HEK293 (cell line): ENCODE data around the gene FUCA1.

Source experiments
- CTCF ChIA-PET: fragments of 350-600 bp; formaldehyde crosslinking; extraction: SDS; loops from one replicate; lab custom pipeline; 2021; ENCODE audit warnings: antibody characterized with exemption; lab: Yijun Ruan, JAX
- POLR2A ChIA-PET: fragments of 300-600 bp; formaldehyde crosslinking; extraction: SDS; loops from one replicate; lab custom pipeline; 2020; ENCODE audit warnings: antibody characterized with exemption, inconsistent platforms; lab: Yijun Ruan, JAX
- H3K27ac ChIP-seq: fragments of 200-500 bp; sonication (Bioruptor generic); 2 replicates; pipeline ENCODE4 v1.5.1; 2014; ENCODE audit warnings: low read depth, low read length, control low read depth, inconsistent platforms; ENCODE audit errors: extremely low read depth
- H3K36me3 ChIP-seq, 2 experiments: fragments of 200-500 bp in 1 of 2; sonication (Bioruptor generic) in 1 of 2; 1 replicate in 1 of 2; 2 replicates in 1 of 2; pipeline ENCODE4 v1.5.1; 2014 to 2017; ENCODE audit warnings: inconsistent platforms in 2 of 2, low read length in 2 of 2; ENCODE audit not compliant: control insufficient read depth in 2 of 2, insufficient read depth in 1 of 2
- H3K4me1 ChIP-seq: fragments of 200-500 bp; sonication (Bioruptor generic); 2 replicates; pipeline ENCODE4 v1.5.1; 2014; ENCODE audit warnings: mild to moderate bottlenecking, low read length, inconsistent platforms; ENCODE audit not compliant: control insufficient read depth, insufficient read depth
- H3K4me3 ChIP-seq: 2 replicates; pipeline ENCODE4 v1.5.1; 2011; ENCODE audit warnings: low read depth, mild to moderate bottlenecking, control low read depth, low read length, moderate library complexity
- H3K9me3 ChIP-seq: fragments of 200-500 bp; sonication (Bioruptor generic); 2 replicates; pipeline ENCODE4 v1.5.1; 2014; ENCODE audit warnings: low read depth, low read length, inconsistent platforms; ENCODE audit not compliant: control insufficient read depth, insufficient read depth
- BCL11A ChIP-seq: fragments of 450-650 bp; formaldehyde crosslinking; IDR thresholded peaks from 2 replicates; pipeline ENCODE4 v1.5.1; 2016; ENCODE audit warnings: low read depth, missing biosample characterization, missing genetic modification characterization
- GLIS1 ChIP-seq: fragments of 450-650 bp; formaldehyde crosslinking; IDR thresholded peaks from 2 replicates; pipeline ENCODE4 v1.5.1; 2016; ENCODE audit warnings: missing biosample characterization, missing genetic modification characterization
- HOXA7 ChIP-seq: sonication (generic); formaldehyde crosslinking; IDR thresholded peaks from 2 replicates; pipeline ENCODE4 v1.8.1; 2022; ENCODE audit warnings: missing genetic modification reagents, borderline replicate concordance
- KLF8 ChIP-seq: fragments of 450-650 bp; formaldehyde crosslinking; IDR thresholded peaks from 2 replicates; pipeline ENCODE4 v1.5.1; 2016; ENCODE audit warnings: missing biosample characterization, missing genetic modification characterization
- PBX3 ChIP-seq: sonication (generic); formaldehyde crosslinking; IDR thresholded peaks from 2 replicates; pipeline ENCODE4 v1.8.1; 2022; ENCODE audit warnings: mild to moderate bottlenecking, moderate library complexity, missing genetic modification reagents
- WT1 ChIP-seq: fragments of 450-650 bp; formaldehyde crosslinking; IDR thresholded peaks from 2 replicates; pipeline ENCODE4 v1.5.1; 2016; ENCODE audit warnings: missing biosample characterization, missing genetic modification characterization
- YY1 ChIP-seq: fragments of 450-650 bp; formaldehyde crosslinking; IDR thresholded peaks from 2 replicates; pipeline ENCODE4 v1.5.1; 2018; ENCODE audit warnings: missing biosample characterization, missing genetic modification characterization
- YY2 ChIP-seq: fragments of 450-650 bp; formaldehyde crosslinking; IDR thresholded peaks from 2 replicates; pipeline ENCODE4 v1.5.1; 2016; ENCODE audit warnings: missing biosample characterization, missing genetic modification characterization
- ZBTB11 ChIP-seq: fragments of 450-650 bp; formaldehyde crosslinking; conservative IDR thresholded peaks from 2 replicates; pipeline ENCODE4 v1.5.1; 2016; ENCODE audit warnings: low read depth, missing biosample characterization, missing genetic modification characterization
- ZFP69B ChIP-seq: fragments of 450-650 bp; formaldehyde crosslinking; IDR thresholded peaks from 2 replicates; pipeline ENCODE4 v1.5.1; 2016; ENCODE audit warnings: missing biosample characterization, missing genetic modification characterization
- ZNF133 ChIP-seq: fragments of 450-650 bp; formaldehyde crosslinking; IDR thresholded peaks from 2 replicates; pipeline ENCODE4 v1.5.1; 2016; ENCODE audit warnings: missing biosample characterization, missing genetic modification characterization
- ZNF174 ChIP-seq: fragments of 450-650 bp; formaldehyde crosslinking; IDR thresholded peaks from 2 replicates; pipeline ENCODE4 v1.5.0; 2017; ENCODE audit warnings: missing biosample characterization, mild to moderate bottlenecking, missing genetic modification characterization
- ZNF175 ChIP-seq: fragments of 450-650 bp; formaldehyde crosslinking; IDR thresholded peaks from 2 replicates; pipeline ENCODE4 v1.5.1; 2016; ENCODE audit warnings: missing biosample characterization, missing genetic modification characterization
- ZNF18 ChIP-seq: fragments of 450-650 bp; formaldehyde crosslinking; IDR thresholded peaks from 2 replicates; pipeline ENCODE4 v1.5.1; 2016; ENCODE audit warnings: missing biosample characterization, missing genetic modification characterization
- ZNF223 ChIP-seq: fragments of 450-650 bp; formaldehyde crosslinking; IDR thresholded peaks from 2 replicates; pipeline ENCODE4 v1.5.1; 2016; ENCODE audit warnings: missing biosample characterization, missing genetic modification characterization
- ZNF394 ChIP-seq: fragments of 450-650 bp; formaldehyde crosslinking; IDR thresholded peaks from 2 replicates; pipeline ENCODE4 v1.5.1; 2016; ENCODE audit warnings: missing biosample characterization, missing genetic modification characterization, mild to moderate bottlenecking, moderate library complexity, borderline replicate concordance
- ZNF423 ChIP-seq: fragments of 450-650 bp; formaldehyde crosslinking; IDR thresholded peaks from 2 replicates; pipeline ENCODE4 v1.5.1; 2016; ENCODE audit warnings: missing biosample characterization, missing genetic modification characterization
- ZNF449 ChIP-seq: fragments of 450-650 bp; formaldehyde crosslinking; IDR thresholded peaks from 2 replicates; pipeline ENCODE4 v1.5.1; 2017; ENCODE audit warnings: missing biosample characterization, mild to moderate bottlenecking, missing genetic modification characterization, moderate library complexity
- ZNF501 ChIP-seq: fragments of 450-650 bp; formaldehyde crosslinking; IDR thresholded peaks from 2 replicates; pipeline ENCODE4 v1.5.1; 2016; ENCODE audit warnings: missing biosample characterization, missing genetic modification characterization
- ZNF510 ChIP-seq: fragments of 450-650 bp; formaldehyde crosslinking; IDR thresholded peaks from 2 replicates; pipeline ENCODE4 v1.5.1; 2018; ENCODE audit warnings: mild to moderate bottlenecking, missing genetic modification characterization, missing biosample characterization; ENCODE audit not compliant: insufficient replicate concordance
- ZNF561 ChIP-seq: fragments of 450-650 bp; IDR thresholded peaks from 2 replicates; pipeline ENCODE4 v1.5.1; 2018; ENCODE audit warnings: missing biosample characterization, missing genetic modification characterization, borderline replicate concordance
- ZNF639 ChIP-seq: fragments of 450-650 bp; formaldehyde crosslinking; IDR thresholded peaks from 2 replicates; pipeline ENCODE4 v1.5.1; 2016; ENCODE audit warnings: missing biosample characterization, missing genetic modification characterization
- ZNF747 ChIP-seq: fragments of 450-650 bp; formaldehyde crosslinking; IDR thresholded peaks from 2 replicates; pipeline ENCODE4 v1.5.1; 2016; ENCODE audit warnings: missing biosample characterization, missing genetic modification characterization
- ZSCAN5A ChIP-seq: fragments of 450-650 bp; formaldehyde crosslinking; IDR thresholded peaks from 2 replicates; pipeline ENCODE4 v1.5.1; 2016; ENCODE audit warnings: missing biosample characterization, missing genetic modification characterization

Gene FUCA1

GRCh38 chr1:23823767-23824166, 44.3 kb downstream of the FUCA1 start:
- Histone ChIP-seq H3K9me3 (no peaks in the 10 kb centered on the region), H3K4me1 (no peaks in the 10 kb centered on the region), H3K4me3 (no peak overlapping the region), H3K27ac (no peak overlapping the region), H3K36me3 (peaks cover 0 to 3% of the 10 kb centered on the region in 2 experiments; a peak in 1 of 3 replicates)
- TF ChIP-seq ZNF449 (no peak), ZNF174 (tag by site-specific recombination) (no peak), ZNF223 (no peak), ZNF175 (tag by site-specific recombination) (no peak), ZNF501 (tag by site-specific recombination) (no peak), PBX3 (CRISPR knock-in tag) (no peak), ZNF133 (tag by site-specific recombination) (no peak), GLIS1 (tag by site-specific recombination) (no peak), ZNF510 (tag by site-specific recombination) (no peak)
- ChIA-PET POLR2A (interaction anchor here (2.0 to 3.1 kb wide), 2 partner anchors 13 to 24 kb away, joined by 11 read pairs; partner anchors contain the start of gene GALE), CTCF (interaction anchor here (1.0 to 5.7 kb wide), 3 partner anchors 10 to 45 kb away, joined by 5 to 80 read pairs (median 6); no protein-coding TSS in a partner anchor)

GRCh38 chr1:23817633-23818032, 50.5 kb downstream of the FUCA1 start:
- CTCF ChIA-PET = interaction anchor here (0.6 to 1.0 kb wide), 3 partner anchors 8 to 46 kb away, joined by 3 read pairs; no protein-coding TSS in a partner anchor

More at GRCh38 chr1:23817633-23818032, 50.5 kb downstream of the FUCA1 start:
- TF ChIP-seq KLF8 (tag by site-specific recombination) = no peak
- TF ChIP-seq ZFP69B (tag by site-specific recombination) = no peak
- TF ChIP-seq HOXA7 (CRISPR knock-in tag) = no peak
- no peak for TF ChIP-seq YY1 (tag by site-specific recombination)
- TF ChIP-seq ZNF423 = no peak
- TF ChIP-seq ZSCAN5A = no peak
- no peak for TF ChIP-seq ZNF18 (tag by site-specific recombination)
- no peak for TF ChIP-seq BCL11A (tag by site-specific recombination)
- no peak for TF ChIP-seq ZBTB11 (tag by site-specific recombination)
- TF ChIP-seq WT1 (tag by site-specific recombination) = no peak
- no peak for TF ChIP-seq ZNF223
- no peak for TF ChIP-seq ZNF747
- no peak for TF ChIP-seq ZNF639 (tag by site-specific recombination)
- TF ChIP-seq ZNF394 (tag by site-specific recombination) = no peak
- TF ChIP-seq YY2 (tag by site-specific recombination) = no peak
- TF ChIP-seq ZNF561 (tag by site-specific recombination) = no peak
- TF ChIP-seq, all 188 proteins: peak for 0
- Histone ChIP-seq H3K4me1 (no peaks in the 10 kb centered on the region), H3K27ac (no peak overlapping the region), H3K4me3 (no peak overlapping the region), H3K36me3 (peaks cover 0 to 54% of the 10 kb centered on the region in 2 experiments; a peak in 1 of 3 replicates), H3K9me3 (no peaks in the 10 kb centered on the region)
- POLR2A ChIA-PET = no interaction called here
